Esophagus squamous epithelium (tissue), 5 donors: Measurements from ENCODE around the gene WDR76. TPM values are rescaled to one million over a fixed set of nuclear protein-coding genes. Genes with fewer than 3 reads are reported as not detected.
"Not testable (repeated sequence)": the region's sequence is repeated elsewhere in the genome, so short reads cannot be mapped to it uniquely, and the experiment has no call there.

Experiments
- DNase-seq: peaks from one replicate; lab custom pipeline; 2025; lab: John Stamatoyannopoulos, UW
- H3K27ac ChIP-seq, 4 donors: fragments of 200-600 bp; sonication (generic); one replicate each; pipeline ENCODE4 v1.5.1; 2016 to 2019; ENCODE audit warnings: mild to moderate bottlenecking in 1 of 4
- H3K27me3 ChIP-seq, 4 donors: fragments of 200-600 bp; sonication (generic); 1 replicate in 3 of 4; 2 replicates in 1 of 4; pipeline versions ENCODE4 v1.5.1 to v1.6.0; 2017 to 2021; ENCODE audit warnings: antibody characterized with exemption in 1 of 4
- H3K36me3 ChIP-seq, 3 donors: fragments of 200-600 bp; sonication (generic); one replicate each; pipeline ENCODE4 v1.5.1; 2016 to 2019
- H3K4me1 ChIP-seq, 3 donors: fragments of 200-600 bp; sonication (generic); one replicate each; pipeline ENCODE4 v1.5.1; 2017 to 2019
- H3K4me3 ChIP-seq, 4 donors: fragments of 200-600 bp; sonication (generic); 1 replicate in 3 of 4; 2 replicates in 1 of 4; pipeline ENCODE4 v1.5.1; 2016 to 2019; ENCODE audit warnings: mild to moderate bottlenecking in 2 of 4, moderate library complexity in 1 of 4
- H3K9me3 ChIP-seq, 3 donors: fragments of 200-600 bp; sonication (generic); one replicate each; pipeline ENCODE4 v1.5.1; 2016 to 2019
- CTCF ChIP-seq, 6 experiments: fragments of 450-650 bp in 4 of 6; fragments of 200-600 bp in 2 of 6; sonication (generic) in 2 of 6; IDR thresholded peaks; one replicate each; pipeline ENCODE4 v1.5.1; 2016 to 2019; ENCODE audit warnings: antibody characterized with exemption in 6 of 6, mild to moderate bottlenecking in 4 of 6, moderate library complexity in 4 of 6
- POLR2A ChIP-seq, 4 donors: fragments of 450-650 bp; IDR thresholded peaks; one replicate each; pipeline ENCODE4 v1.6.1; 2017; ENCODE audit warnings: antibody characterized with exemption in 4 of 4, mild to moderate bottlenecking in 4 of 4, moderate library complexity in 3 of 4
- WGBS, 2 donors: methylation state at CpG; one replicate each; pipeline ENCODE4 v1.1.5; 2018; 5-methylcytosine and 5-hydroxymethylcytosine counted together
- intact Hi-C: fragments of 100-400 bp; cut with DNase I; formaldehyde crosslinking; loops from one replicate; pipeline ENCODE4 v1.15.0; 2022
- total RNA-seq, 4 donors: library from RNA; depleted of rRNA; stranded (reverse); fragments of >200 nt; gene quantifications; one replicate each; pipeline ENCODE4 v1.1.0, GENCODE V29; 2016
- donor health status: DM: yes; HTN: yes; CAD: no.

Gene WDR76
- total RNA-seq, 4 donors from 2014 or later: 4.6 to 15.8 (median 10.3) TPM

GRCh38 chr15:43800286-43801141 lies 26.3 kb upstream of the WDR76 start, which contains the start of gene HYPK:
Gene HYPK (plus strand): TSS chr15:43800599. CDS start chr15:43800623, 24 bp downstream.
- H3K27ac ChIP-seq: peak within 1 kb of the TSS; percentile 89 to 94 (median 94)
- peak in 3 of 4 donors; percentile 35 to 75 (median 68) for TF ChIP-seq POLR2A (IDR thresholded peaks at IDR 0.05)
- TF ChIP-seq CTCF (IDR thresholded peaks at IDR 0.05): no peak
- intact Hi-C loops: no loop called here
- no peaks in the 10 kb centered on the region for H3K9me3 ChIP-seq
- H3K27me3 ChIP-seq: no peaks in the 10 kb centered on the region
- peaks cover 12 to 79% (median 16%) of the 10 kb centered on the region in 3 donors for H3K36me3 ChIP-seq
- 2 to 4% methylated on average over 40 to 44 of the region's 44 CpGs for WGBS, 2 donors
- peak within 1 kb of the TSS; percentile 79 to 86 (median 82) for H3K4me3 ChIP-seq
- DNase-seq: peak; percentile 74
- H3K4me1 ChIP-seq: peaks cover 23 to 62% (median 25%) of the 10 kb centered on the region in 3 donors

DNA sequence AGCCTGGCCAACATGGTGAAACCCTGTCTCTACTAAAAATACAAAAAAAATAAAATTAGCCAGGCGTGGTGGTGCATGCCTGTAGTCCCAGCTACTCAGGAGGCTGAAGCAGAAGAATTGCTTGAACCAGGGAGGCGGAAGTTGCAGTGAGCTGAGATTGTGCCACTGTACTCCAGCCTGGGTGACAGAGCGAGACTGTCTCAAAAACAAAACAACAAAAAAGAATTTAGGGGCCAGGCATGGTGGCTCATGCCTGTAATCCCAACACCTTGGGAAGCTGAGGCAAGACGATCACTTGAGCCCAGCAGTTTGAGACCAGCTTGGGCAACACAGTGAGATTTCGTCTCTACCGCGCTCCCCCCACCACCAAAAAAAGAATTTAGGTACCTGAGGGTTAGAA lies 24.1 kb upstream of the WDR76 start:
- H3K27me3 ChIP-seq, H3K9me3 ChIP-seq, intact Hi-C loops, DNase-seq, H3K27ac ChIP-seq, H3K4me3 ChIP-seq: not testable (repeated sequence)
- Histone ChIP-seq H3K4me1 (peaks cover 21 to 41% (median 23%) of the 10 kb centered on the region in 3 donors), H3K36me3 (peaks cover 7 to 79% (median 24%) of the 10 kb centered on the region in 3 donors)
- WGBS, 2 donors: 92 to 93% methylated on average over 7 of the region's 7 CpGs

DNA sequence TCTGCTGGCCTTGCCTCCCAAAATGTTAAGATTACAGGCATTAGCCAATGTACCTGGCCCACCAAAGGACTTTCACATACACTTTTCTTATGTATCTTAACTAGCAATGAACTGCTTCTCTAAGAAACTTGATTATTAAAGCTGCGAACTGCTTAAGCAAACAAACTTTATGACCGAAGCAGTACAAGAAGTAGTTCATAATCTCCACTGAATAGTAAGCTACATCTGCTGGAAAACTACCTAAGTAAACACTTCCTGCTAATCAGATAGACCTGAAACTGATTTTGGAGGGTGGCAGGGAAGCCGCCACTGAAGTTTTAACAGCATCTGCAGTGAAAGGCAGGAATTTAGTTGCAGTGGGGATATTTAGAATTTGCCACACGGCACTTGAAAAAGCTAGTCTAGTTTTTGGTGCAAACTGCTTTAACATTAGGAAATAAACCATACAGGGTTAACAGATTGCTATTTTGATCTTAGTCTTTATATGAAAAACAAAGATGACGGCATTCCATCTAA lies 18.3 kb upstream of the WDR76 start:
- H3K9me3 ChIP-seq: no peaks in the 10 kb centered on the region
- intact Hi-C loops: no loop called here
- no peaks in the 10 kb centered on the region for H3K4me1 ChIP-seq
- no peaks in the 10 kb centered on the region for H3K27me3 ChIP-seq
- WGBS, 2 donors: 89 to 97% methylated on average over 5 of the region's 5 CpGs
- H3K36me3 ChIP-seq: peaks cover 23 to 100% (median 65%) of the 10 kb centered on the region in 3 donors
- H3K4me3 ChIP-seq: no peak overlapping the region
- no peak overlapping the region for H3K27ac ChIP-seq
- no peak for DNase-seq
- TF ChIP-seq CTCF (IDR thresholded peaks at IDR 0.05): no peak
- no peak for TF ChIP-seq POLR2A (IDR thresholded peaks at IDR 0.05)

DNA sequence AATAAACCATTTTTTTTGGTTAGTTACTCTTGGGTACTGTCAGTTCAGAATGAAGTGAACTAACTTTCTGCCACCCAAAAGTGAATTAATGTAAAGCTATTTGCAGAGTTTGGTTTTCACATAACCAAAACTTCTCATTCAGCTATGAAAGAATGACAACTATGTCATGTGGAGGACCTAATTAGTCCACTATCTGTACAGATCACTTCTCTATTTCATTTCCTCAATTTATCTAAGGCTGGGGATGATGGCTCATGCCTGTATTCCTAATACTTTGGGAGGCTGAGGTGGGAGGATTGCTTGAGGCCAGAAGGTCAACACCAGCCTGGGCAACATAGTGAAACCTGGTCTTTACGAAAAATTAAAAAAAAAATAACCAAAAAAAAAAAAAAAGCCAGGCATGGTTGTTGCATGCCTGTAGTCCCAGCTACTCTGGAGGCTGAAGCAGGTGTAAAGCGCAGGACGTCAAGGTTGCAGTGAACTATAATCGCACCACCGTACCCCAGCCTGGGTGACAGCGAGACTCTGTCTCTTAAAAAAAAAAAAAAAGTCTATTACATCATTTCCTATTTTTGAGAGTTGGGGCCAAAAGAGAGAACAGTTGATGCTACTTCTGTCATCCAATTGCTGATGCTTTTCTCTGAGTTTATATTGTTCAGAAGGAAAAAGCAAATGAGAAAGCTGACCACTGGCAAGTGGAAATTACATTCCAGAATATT lies 17.7 kb upstream of the WDR76 start:
- H3K4me1 ChIP-seq: no peaks in the 10 kb centered on the region
- no peaks in the 10 kb centered on the region for H3K9me3 ChIP-seq
- H3K36me3 ChIP-seq: peaks cover 26 to 100% (median 71%) of the 10 kb centered on the region in 3 donors
- no peaks in the 10 kb centered on the region for H3K27me3 ChIP-seq
- WGBS, 2 donors: 80 to 84% methylated on average over 6 of the region's 6 CpGs
- H3K27ac ChIP-seq: no peak overlapping the region
- no peak for TF ChIP-seq CTCF (IDR thresholded peaks at IDR 0.05)
- no peak for TF ChIP-seq POLR2A (IDR thresholded peaks at IDR 0.05)
- no peak overlapping the region for H3K4me3 ChIP-seq
- DNase-seq: no peak
- intact Hi-C loops: no loop called here

GRCh38 chr15:43815064-43815463 lies 11.7 kb upstream of the WDR76 start:
- H3K4me3 ChIP-seq, H3K9me3 ChIP-seq, DNase-seq, intact Hi-C loops, H3K27ac ChIP-seq, H3K27me3 ChIP-seq, H3K4me1 ChIP-seq: not testable (repeated sequence)
- 94 to 95% methylated on average over 5 of the region's 5 CpGs for WGBS, 2 donors
- peaks cover 20 to 96% (median 46%) of the 10 kb centered on the region in 3 donors for H3K36me3 ChIP-seq
